H1 (cell line): ENCODE data around the gene TNFSF11. TPM values are rescaled to one million over a fixed set of nuclear protein-coding genes. Genes with fewer than 3 reads are reported as not detected.

Source experiments
- CTCF ChIA-PET: fragments of 300-600 bp; sonication (Branson Sonifier 250); formaldehyde crosslinking; loops from one replicate; lab custom pipeline; 2021; ENCODE audit not compliant: partially characterized antibody; lab: Charles Lee
- POLR2A ChIA-PET: fragments of 300-600 bp; sonication (Branson Sonifier 250); formaldehyde crosslinking; loops from one replicate; lab custom pipeline; 2021; ENCODE audit warnings: inconsistent platforms; ENCODE audit not compliant: partially characterized antibody; lab: Charles Lee
- DNase-seq, 2 experiments: peaks; one replicate each; pipeline versions ENCODE4 v3.0.0 to v3.0.0-alpha.2; 2010 to 2022; ENCODE audit warnings: low spot score in 2 of 2, low read depth in 1 of 2, mixed read lengths in 1 of 2
- FAIRE-seq: peaks from 2 replicates; lab custom pipeline; 2011; peaks lifted over from hg19 to GRCh38; lab: Jason Lieb, UNC
- H2AFZ ChIP-seq: 2 replicates; pipeline ENCODE4 v1.8.1; 2012; ENCODE audit warnings: low read length, inconsistent platforms
- H2AK5ac ChIP-seq: 2 replicates; pipeline ENCODE4 v1.6.1; 2013; ENCODE audit warnings: low read depth, low read length
- H2BK120ac ChIP-seq: replicated peaks from 2 replicates; pipeline ENCODE3; 2013; ENCODE audit warnings: low read depth, low read length, inconsistent platforms
- H2BK12ac ChIP-seq: 2 replicates; pipeline ENCODE4 v1.6.1; 2013; ENCODE audit warnings: low read depth, low read length
- H2BK15ac ChIP-seq: 2 replicates; pipeline ENCODE4 v1.6.1; 2013; ENCODE audit warnings: low read length
- H2BK20ac ChIP-seq: 2 replicates; pipeline ENCODE4 v1.6.1; 2013; ENCODE audit warnings: low read length
- H2BK5ac ChIP-seq: 2 replicates; pipeline ENCODE4 v1.6.1; 2013; ENCODE audit warnings: low read depth, low read length
- H3K14ac ChIP-seq: 2 replicates; pipeline ENCODE4 v1.6.1; 2013; ENCODE audit warnings: inconsistent platforms; ENCODE audit not compliant: insufficient read length
- H3K18ac ChIP-seq: 2 replicates; pipeline ENCODE4 v1.6.1; 2013; ENCODE audit warnings: low read length; ENCODE audit errors: extremely low read depth
- H3K23ac ChIP-seq: 2 replicates; pipeline ENCODE4 v1.6.1; 2013; ENCODE audit warnings: inconsistent platforms; ENCODE audit not compliant: insufficient read length
- H3K23me2 ChIP-seq: 2 replicates; pipeline ENCODE4 v1.6.1; 2013; ENCODE audit warnings: low read depth, low read length
- H3K27ac ChIP-seq: 2 replicates; pipeline ENCODE4 v1.6.1; 2011; ENCODE audit warnings: low read depth, low read length, inconsistent platforms
- H3K27me3 ChIP-seq, 4 experiments: replicated peaks in 1 of 4; 1 replicate in 1 of 4; 2 replicates in 3 of 4; pipeline versions ENCODE4 v1.6.1 to v1.8.1; 2011 to 2013; ENCODE audit warnings: low read length in 3 of 4, mild to moderate bottlenecking in 3 of 4, inconsistent platforms in 2 of 4, mixed read lengths in 2 of 4, moderate library complexity in 1 of 4; ENCODE audit not compliant: control insufficient read depth in 3 of 4, insufficient read depth in 3 of 4; ENCODE audit errors: extremely low read depth in 1 of 4
- H3K36me3 ChIP-seq, 4 experiments: 2 replicates each; pipeline versions ENCODE4 v1.6.1 to v1.8.1; 2011 to 2013; ENCODE audit warnings: mild to moderate bottlenecking in 4 of 4, low read length in 3 of 4, moderate library complexity in 2 of 4, control low read depth in 1 of 4, inconsistent platforms in 1 of 4; ENCODE audit not compliant: insufficient read depth in 4 of 4, control insufficient read depth in 2 of 4
- H3K4ac ChIP-seq: replicated peaks from 2 replicates; pipeline ENCODE3; 2013; ENCODE audit warnings: low read length, low read depth, mixed read lengths, inconsistent platforms; ENCODE audit not compliant: insufficient read length
- H3K4me1 ChIP-seq, 4 experiments: replicated peaks in 1 of 4; 1 replicate in 1 of 4; 2 replicates in 3 of 4; pipeline versions ENCODE4 v1.6.1 to v1.8.1; 2011 to 2013; ENCODE audit warnings: low read length in 3 of 4, inconsistent platforms in 2 of 4, mixed read lengths in 1 of 4; ENCODE audit not compliant: insufficient read depth in 4 of 4, control insufficient read depth in 3 of 4
- H3K4me2 ChIP-seq, 2 experiments: 2 replicates each; pipeline versions ENCODE4 v1.6.1 to v1.8.1; 2011 to 2013; ENCODE audit warnings: low read depth in 2 of 2, low read length in 2 of 2, control low read depth in 1 of 2, inconsistent platforms in 1 of 2, mild to moderate bottlenecking in 1 of 2; ENCODE audit not compliant: insufficient read depth in 1 of 2
- H3K4me3 ChIP-seq, 4 experiments: fragments of 200-600, 300-600 bp in 1 of 4; sonication (generic), shearing (Covaris generic), sonication (Bioruptor Twin) in 1 of 4; 2 replicates each; pipeline versions ENCODE4 v1.5.1 to v1.8.1; 2011 to 2016; ENCODE audit warnings: low read length in 4 of 4, low read depth in 3 of 4, control low read depth in 2 of 4, inconsistent platforms in 2 of 4, mild to moderate bottlenecking in 2 of 4, mixed read lengths in 1 of 4, moderate library complexity in 1 of 4; ENCODE audit not compliant: insufficient read depth in 2 of 4; ENCODE audit errors: extremely low read depth in 1 of 4
- H3K56ac ChIP-seq: replicated peaks from 2 replicates; pipeline ENCODE3; 2013; ENCODE audit warnings: low read depth, mild to moderate bottlenecking, mixed read lengths, low read length, inconsistent platforms; ENCODE audit not compliant: insufficient read length
- H3K79me1 ChIP-seq: 2 replicates; pipeline ENCODE4 v1.6.1; 2013; ENCODE audit warnings: low read depth, low read length, control low read depth
- H3K79me2 ChIP-seq, 2 experiments: 2 replicates each; pipeline versions ENCODE4 v1.6.1 to v1.8.1; 2012 to 2013; ENCODE audit warnings: low read length in 2 of 2, mild to moderate bottlenecking in 2 of 2, inconsistent platforms in 1 of 2; ENCODE audit not compliant: insufficient read depth in 2 of 2, control insufficient read depth in 1 of 2
- H3K9ac ChIP-seq, 4 experiments: replicated peaks in 1 of 4; 1 replicate in 1 of 4; 2 replicates in 3 of 4; pipeline versions ENCODE4 v1.6.1 to v1.8.1; 2011 to 2013; ENCODE audit warnings: low read depth in 3 of 4, low read length in 3 of 4, control low read depth in 2 of 4, mild to moderate bottlenecking in 2 of 4, moderate library complexity in 2 of 4, inconsistent platforms in 1 of 4; ENCODE audit errors: extremely low read depth in 1 of 4
- H3K9me3 ChIP-seq, 2 experiments: 2 replicates each; pipeline versions ENCODE4 v1.6.1 to v1.8.1; 2012 to 2013; ENCODE audit warnings: mild to moderate bottlenecking in 2 of 2, moderate library complexity in 2 of 2, control low read depth in 1 of 2, inconsistent platforms in 1 of 2, low read depth in 1 of 2, low read length in 1 of 2, mixed read lengths in 1 of 2; ENCODE audit not compliant: insufficient read depth in 2 of 2
- H4K20me1 ChIP-seq, 2 experiments: replicated peaks in 1 of 2; 2 replicates each; pipeline versions ENCODE3 to v1.8.1; 2011 to 2013; ENCODE audit warnings: inconsistent platforms in 2 of 2, low read length in 2 of 2, mild to moderate bottlenecking in 1 of 2; ENCODE audit not compliant: insufficient read depth in 2 of 2, control insufficient read depth in 1 of 2
- H4K5ac ChIP-seq: 2 replicates; pipeline ENCODE4 v1.6.1; 2013; ENCODE audit warnings: low read length, low read depth, mixed read lengths, inconsistent platforms; ENCODE audit not compliant: insufficient read length
- H4K8ac ChIP-seq: 2 replicates; pipeline ENCODE4 v1.8.0; 2013; ENCODE audit warnings: mild to moderate bottlenecking, moderate library complexity, low read length, inconsistent platforms; ENCODE audit not compliant: insufficient read depth; ENCODE audit errors: extremely low read depth
- H4K91ac ChIP-seq: replicated peaks from 2 replicates; pipeline ENCODE3; 2013; ENCODE audit warnings: low read length, mixed read lengths, inconsistent platforms; ENCODE audit not compliant: insufficient read length
- BCL11A ChIP-seq, 2 experiments: IDR thresholded peaks; one replicate each; pipeline ENCODE4 v1.6.1; 2011; ENCODE audit warnings: low read depth in 2 of 2, low read length in 2 of 2, mild to moderate bottlenecking in 2 of 2
- CBX5 ChIP-seq: fragments of 300-800, 300-1000 bp; sonication (generic); IDR thresholded peaks from 2 replicates; pipeline ENCODE4 v1.7.1; 2016; ENCODE audit warnings: antibody characterized with exemption, low read length, low read depth
- CHD1 ChIP-seq: IDR thresholded peaks from 2 replicates; pipeline ENCODE4 v1.6.1; 2012; ENCODE audit warnings: low read depth, low read length, improper control_type of control experiment
- CTCF ChIP-seq, 3 experiments: IDR thresholded peaks; 1 replicate in 2 of 3; 2 replicates in 1 of 3; pipeline versions ENCODE4 v1.5.1 to v1.6.1; 2011; ENCODE audit warnings: low read length in 3 of 3, mild to moderate bottlenecking in 3 of 3, inconsistent platforms in 2 of 3, low read depth in 1 of 3, moderate library complexity in 1 of 3; ENCODE audit not compliant: insufficient read depth in 1 of 3; ENCODE audit errors: control extremely low read depth in 1 of 3
- POLR2A ChIP-seq, 2 experiments: IDR thresholded peaks; 1 replicate in 1 of 2; 2 replicates in 1 of 2; pipeline ENCODE4 v1.6.1; 2011; ENCODE audit warnings: low read depth in 2 of 2, low read length in 2 of 2, mild to moderate bottlenecking in 2 of 2; ENCODE audit errors: control extremely low read depth in 1 of 2
- SIRT6 ChIP-seq: IDR thresholded peaks from one replicate; pipeline ENCODE4 v1.7.1; 2012; ENCODE audit warnings: low read length, inconsistent platforms
- SP1 ChIP-seq: IDR thresholded peaks from 2 replicates; pipeline ENCODE4 v1.6.1; 2011; ENCODE audit warnings: low read depth, low read length
- SP2 ChIP-seq: IDR thresholded peaks from 2 replicates; pipeline ENCODE4 v1.6.1; 2012; ENCODE audit warnings: mild to moderate bottlenecking, low read length, inconsistent platforms
- SP4 ChIP-seq: IDR thresholded peaks from 2 replicates; pipeline ENCODE4 v1.6.1; 2012; ENCODE audit warnings: low read length, inconsistent platforms
- SUZ12 ChIP-seq: fragments of 200-600 bp; sonication (generic); IDR thresholded peaks from 2 replicates; pipeline ENCODE4 v1.6.1; 2012; ENCODE audit warnings: mild to moderate bottlenecking, inconsistent platforms, low read length, moderate library complexity, mixed read lengths
- WGBS, 2 experiments: shearing (Covaris generic) in 1 of 2; methylation state at CpG; one replicate each; pipeline versions ENCODE4 v1.1.6 to v1.1.7; 2013 to 2015; ENCODE audit warnings: low lambda C conversion rate in 2 of 2, mixed read lengths in 2 of 2, inconsistent platforms in 1 of 2, low coverage in 1 of 2, missing lambda C conversion rate in 1 of 2; ENCODE audit not compliant: insufficient replicate concordance in 2 of 2, insufficient coverage in 1 of 2, insufficient read length in 1 of 2; ENCODE audit errors: extremely low coverage in 1 of 2, missing lambda C conversion rate in 1 of 2; 5-methylcytosine and 5-hydroxymethylcytosine counted together
- polyA plus RNA-seq, 7 experiments: library from polyadenylated mRNA; depleted of rRNA in 3 of 7; stranded (reverse) in 5 of 7; unstranded in 2 of 7; fragments of >200 nt in 5 of 7; fragments of 200-250 nt in 2 of 7; gene quantifications; 1 replicate in 5 of 7; 2 replicates in 1 of 7; 4 replicates in 1 of 7; pipeline versions ENCODE4 v1.2.1 to v1.2.3, GENCODE V29; 2011 to 2013; ENCODE audit warnings: missing spikeins in 2 of 7, mixed read lengths in 2 of 7
- total RNA-seq: library from RNA; stranded (reverse); fragmentation: NEBNext Ultra II Directional; extraction: Animal tissue kit (Norgen Biotek cat#: 25700); gene quantifications from 2 replicates; pipeline ENCODE4 v1.2.1, GENCODE V29; 2021

The TNFSF11 gene
- total and polyA plus RNA-seq, 2 of the 8 experiments (the other 6 are each of a cell fraction or from before 2014, with no cell fraction given) = 9.3 to 12.0 TPM

GRCh38 chr13:42649831-42650230 lies 75.9 kb downstream of the TNFSF11 start:
- Histone ChIP-seq H4K20me1 (no peaks in the 10 kb centered on the region), H3K23ac (no peak overlapping the region), H3K14ac (no peak overlapping the region), H2BK5ac (no peak overlapping the region), H3K79me1 (no peaks in the 10 kb centered on the region), H3K79me2 (no peaks in the 10 kb centered on the region), H2BK15ac (no peak overlapping the region), H3K27me3 (no peaks in the 10 kb centered on the region), H3K4me3 (no peak overlapping the region), H2AFZ (no peak overlapping the region), H2BK120ac (no peak overlapping the region), H3K4ac (no peak overlapping the region), H2AK5ac (no peak overlapping the region), H3K27ac (no peak overlapping the region), H3K18ac (no peak overlapping the region), H3K9ac (no peak overlapping the region), H3K23me2 (no peaks in the 10 kb centered on the region), H4K5ac (no peak overlapping the region), H4K8ac (no peak overlapping the region), H3K56ac (no peak overlapping the region), H3K9me3 (no peaks in the 10 kb centered on the region), H2BK12ac (no peak overlapping the region), H3K4me2 (no peak overlapping the region), H2BK20ac (no peak overlapping the region), H4K91ac (no peak overlapping the region), H3K4me1 (peaks cover 0 to 2% (median 0%) of the 10 kb centered on the region in 4 experiments; a peak in 1 of 7 replicates), H3K36me3 (no peaks in the 10 kb centered on the region)
- POLR2A ChIA-PET = no interaction called here
- TF ChIP-seq BCL11A (IDR thresholded peaks at IDR 0.05; ENCODE audit: low read depth in 2 of 2, low read length in 2 of 2) (no peak), SP1 (no peak), SP4 (no peak), CTCF (IDR thresholded peaks at IDR 0.05; ENCODE audit: control extremely low read depth in 1 of 3, insufficient read depth in 1 of 3, low read depth in 1 of 3, low read length in 3 of 3) (no peak), CHD1 (no peak), SP2 (no peak), POLR2A (IDR thresholded peaks at IDR 0.05; ENCODE audit: control extremely low read depth in 1 of 2, low read depth in 2 of 2, low read length in 2 of 2) (no peak), SIRT6 (no peak), CBX5 (no peak), SUZ12 (no peak)
- WGBS, 2 experiments = 95% methylated on average over 1 of the region's 1 CpG; no CpG with 5 or more reads in 1 of the 2 experiments
- DNase-seq (no peak), FAIRE-seq (no peak)
- CTCF ChIA-PET = no interaction called here
